ENCODE data around the gene FSTL4.

Gene FSTL4

DNA sequence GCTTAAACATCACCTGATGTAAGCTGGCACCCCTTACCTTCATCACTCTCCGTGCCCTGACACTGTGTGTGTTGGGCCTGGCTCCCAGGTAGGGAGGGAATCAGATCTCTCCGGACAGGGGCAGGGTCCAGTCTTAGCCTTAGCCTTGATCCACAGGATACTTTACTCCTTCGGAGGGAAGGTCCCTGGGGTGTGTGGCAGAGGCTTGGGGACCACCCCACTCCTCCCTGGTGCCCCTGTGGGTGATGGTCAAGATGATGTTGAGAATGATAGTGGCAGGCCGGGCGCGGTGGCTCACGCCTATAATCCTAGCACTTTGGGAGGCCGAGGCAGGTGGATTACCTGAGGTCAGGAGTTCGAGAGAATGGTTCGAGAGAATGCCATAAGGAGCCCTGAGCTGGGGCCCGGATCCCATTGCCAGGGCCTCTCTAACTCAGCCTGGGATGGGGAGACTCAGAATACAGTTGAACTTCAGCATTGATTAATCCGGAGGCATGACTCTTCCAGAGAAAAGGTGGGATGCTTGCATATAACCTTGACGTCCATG, 291.0 kb downstream of the FSTL4 start:
- DNase-seq (ENCODE audit: low spot score), result no peak

DNA sequence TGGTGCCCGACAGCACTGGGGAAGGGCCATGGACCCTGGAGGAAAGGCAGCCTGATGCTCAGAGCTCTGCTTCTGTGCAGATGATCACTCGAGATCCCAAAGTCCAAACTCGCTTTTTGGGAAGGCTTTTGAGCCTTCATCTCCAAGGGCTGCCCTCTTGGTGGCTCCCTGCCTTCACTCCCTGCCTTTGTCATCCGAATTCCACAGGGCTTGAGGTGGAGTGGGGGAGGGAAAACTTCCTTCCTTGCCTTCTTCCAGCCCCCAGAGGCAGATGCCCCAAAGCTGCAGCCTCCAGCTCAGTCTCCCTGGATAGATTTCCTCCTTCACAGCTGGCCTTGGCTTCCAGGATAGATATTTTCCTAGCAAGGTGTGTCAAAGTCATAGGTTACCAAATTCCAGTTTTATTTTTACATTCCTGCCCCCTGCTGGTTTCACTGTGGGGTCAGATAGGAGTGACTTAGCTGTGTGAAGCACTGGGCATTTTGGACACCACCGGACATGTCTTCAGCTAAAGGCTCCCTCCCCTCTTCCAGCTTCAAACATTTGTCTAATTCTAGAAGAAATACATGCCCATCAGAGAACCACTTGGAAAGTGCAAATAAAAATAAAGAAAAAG, 292.3 kb downstream of the FSTL4 start:
- DNase-seq (ENCODE audit: low spot score), result no peak

DNA sequence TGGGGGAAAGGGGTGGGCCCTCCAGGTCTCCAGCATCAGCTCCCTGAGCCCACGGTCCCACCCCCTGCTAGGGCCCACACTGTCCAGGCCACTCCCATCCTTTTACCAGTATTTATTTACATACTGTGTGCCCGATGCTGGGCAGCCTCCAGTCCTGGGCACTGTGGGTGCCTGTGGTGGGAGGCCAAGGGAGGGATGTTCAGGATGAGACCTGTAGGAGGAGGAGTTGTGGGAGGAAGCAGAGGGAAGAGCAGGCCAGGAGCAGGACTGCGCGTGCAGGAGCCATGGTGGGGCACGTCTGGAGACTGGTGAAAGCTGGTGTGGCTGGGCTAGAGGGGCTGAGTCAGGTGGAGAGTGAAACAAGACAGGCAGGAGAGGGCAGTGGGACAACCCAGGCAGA, 293.1 kb downstream of the FSTL4 start:
- no peak for DNase-seq (ENCODE audit: low spot score)

DNA sequence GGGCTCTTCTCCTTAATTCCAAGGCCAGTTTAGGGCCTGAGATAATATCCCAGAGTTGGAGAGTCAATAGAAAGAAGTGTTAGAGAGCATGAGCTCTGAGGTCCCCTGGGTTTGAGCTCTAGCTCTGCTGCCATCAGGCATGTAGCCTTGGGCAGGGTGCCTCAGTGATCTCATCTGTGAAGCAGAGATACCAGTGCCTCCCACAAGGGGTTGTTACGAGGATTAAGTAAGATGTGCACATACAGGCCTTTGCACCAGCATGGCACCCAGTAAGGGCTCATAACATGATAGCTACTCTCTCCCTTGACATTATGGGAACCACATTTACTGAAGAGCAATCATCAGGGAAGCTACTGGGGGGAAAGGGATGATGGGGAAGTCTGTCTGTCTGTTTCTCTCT, 294.8 kb downstream of the FSTL4 start:
- DNase-seq (ENCODE audit: low spot score), result no peak

DNA sequence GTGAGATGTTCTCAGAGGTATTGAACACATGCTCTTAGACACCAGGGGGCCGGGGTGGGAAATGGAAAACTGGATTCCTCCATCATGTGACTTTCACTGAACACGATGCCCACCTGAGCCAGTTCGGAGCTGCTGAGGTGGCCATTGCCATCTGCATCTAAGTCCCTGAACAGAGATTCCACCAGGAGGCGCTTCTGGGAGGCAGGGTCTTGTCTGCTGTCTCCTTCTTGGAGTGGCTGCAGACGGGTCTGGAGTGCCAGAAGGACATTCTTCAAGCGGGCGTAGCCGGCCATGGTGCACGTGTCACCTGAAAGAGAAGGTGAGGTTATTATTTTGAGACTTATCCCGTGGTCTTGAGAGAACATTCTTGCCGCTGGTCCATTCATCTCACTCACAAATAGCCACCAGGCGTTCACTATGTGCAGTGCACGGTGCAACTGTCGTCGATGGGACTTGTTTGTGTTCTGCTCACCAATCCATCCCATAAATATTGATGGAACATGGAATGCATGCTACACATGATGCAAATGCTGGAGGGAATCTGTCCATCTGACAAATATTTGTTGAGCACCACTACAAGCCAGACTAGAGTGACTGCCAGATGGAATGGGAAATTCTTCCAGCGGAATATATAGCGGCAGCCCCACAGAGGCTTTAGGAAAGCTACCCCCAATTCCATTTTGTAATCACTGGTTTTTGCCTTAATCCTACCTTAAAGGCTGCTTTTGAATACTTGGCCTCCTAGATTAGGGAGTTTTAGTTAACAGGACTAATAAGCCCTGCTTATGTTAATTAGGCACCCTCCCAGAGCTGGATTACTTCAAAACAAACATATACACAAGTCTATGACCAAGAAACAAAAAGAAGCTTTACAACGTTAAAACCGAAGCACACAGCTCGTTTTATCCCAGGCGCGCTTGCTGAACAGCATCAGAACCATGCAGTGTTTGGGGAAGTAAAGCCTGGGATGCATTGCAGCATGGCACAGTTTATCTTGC, 295.7 kb downstream of the FSTL4 start:
- peak; percentile 36 for DNase-seq (ENCODE audit: low spot score)

DNA sequence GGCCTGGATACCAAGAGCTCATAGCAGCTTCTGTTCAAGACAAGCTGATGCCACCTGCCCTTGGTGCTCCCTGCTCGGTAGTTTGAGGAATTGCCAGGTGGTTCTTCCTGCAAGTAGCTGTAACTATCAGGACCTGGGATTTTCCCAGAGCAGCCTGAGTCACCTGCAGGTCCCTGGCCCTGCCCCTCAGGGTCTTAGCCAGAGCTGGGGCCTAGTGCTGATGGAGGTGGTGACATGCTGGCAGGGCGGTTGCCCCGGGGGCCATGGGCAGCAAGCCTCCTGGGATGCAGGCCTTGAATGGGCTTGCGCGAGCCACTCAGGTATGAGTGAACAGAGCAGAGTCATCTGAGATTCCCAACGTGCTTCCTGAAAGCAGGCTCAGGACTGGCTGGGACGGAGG, 298.3 kb downstream of the FSTL4 start:
- DNase-seq (ENCODE audit: low spot score), result no peak

DNA sequence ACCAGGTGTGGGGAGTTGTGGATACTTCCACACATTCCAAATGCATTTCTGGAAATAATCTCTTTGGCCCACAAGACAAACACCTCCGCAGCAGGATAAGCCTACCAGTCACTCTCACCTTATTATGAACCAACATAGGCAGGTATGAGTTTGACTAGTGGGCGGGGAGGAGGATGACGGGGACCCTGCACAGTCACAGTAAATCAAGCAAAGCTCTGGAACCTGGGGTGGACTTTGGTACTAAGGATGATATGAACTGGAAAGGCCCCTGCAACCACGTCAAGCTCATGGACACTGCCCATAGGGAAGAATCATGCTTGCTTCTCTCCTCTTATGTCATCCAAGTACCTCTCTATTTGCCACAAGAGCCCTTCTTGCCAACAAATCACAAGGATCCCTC, 301.2 kb downstream of the FSTL4 start:
- DNase-seq (ENCODE audit: low spot score), result no peak

DNA sequence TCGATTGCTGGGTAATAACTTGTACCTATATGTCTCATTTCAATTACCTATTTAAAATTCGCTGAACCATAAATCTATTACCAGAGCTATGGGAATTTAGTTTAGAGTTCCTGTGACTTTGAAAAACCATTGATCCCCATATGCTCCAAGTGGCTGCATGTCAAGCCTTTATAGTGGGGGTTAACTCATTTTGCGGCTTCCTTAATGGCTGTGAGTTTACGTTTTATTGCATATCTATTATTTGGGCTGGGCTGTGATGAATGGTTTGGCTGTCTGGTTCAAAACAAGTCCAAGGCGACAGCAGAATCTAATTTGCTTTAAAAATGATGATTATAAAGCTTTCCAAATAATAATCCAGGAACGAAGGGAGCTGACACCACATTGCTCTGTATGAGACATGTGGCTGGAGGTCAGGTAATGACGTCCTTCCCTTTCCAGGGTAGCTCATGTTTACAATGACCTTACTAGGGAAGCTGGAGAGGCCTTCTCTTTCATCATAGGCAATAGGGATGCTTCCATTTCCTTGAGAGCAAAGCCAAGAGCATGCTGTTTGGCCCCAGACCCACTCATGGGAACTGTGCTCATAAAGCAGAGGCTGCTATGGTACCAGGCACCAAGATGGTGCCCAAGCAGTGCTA, 302.2 kb downstream of the FSTL4 start:
- DNase-seq (ENCODE audit: low spot score), result no peak

DNA sequence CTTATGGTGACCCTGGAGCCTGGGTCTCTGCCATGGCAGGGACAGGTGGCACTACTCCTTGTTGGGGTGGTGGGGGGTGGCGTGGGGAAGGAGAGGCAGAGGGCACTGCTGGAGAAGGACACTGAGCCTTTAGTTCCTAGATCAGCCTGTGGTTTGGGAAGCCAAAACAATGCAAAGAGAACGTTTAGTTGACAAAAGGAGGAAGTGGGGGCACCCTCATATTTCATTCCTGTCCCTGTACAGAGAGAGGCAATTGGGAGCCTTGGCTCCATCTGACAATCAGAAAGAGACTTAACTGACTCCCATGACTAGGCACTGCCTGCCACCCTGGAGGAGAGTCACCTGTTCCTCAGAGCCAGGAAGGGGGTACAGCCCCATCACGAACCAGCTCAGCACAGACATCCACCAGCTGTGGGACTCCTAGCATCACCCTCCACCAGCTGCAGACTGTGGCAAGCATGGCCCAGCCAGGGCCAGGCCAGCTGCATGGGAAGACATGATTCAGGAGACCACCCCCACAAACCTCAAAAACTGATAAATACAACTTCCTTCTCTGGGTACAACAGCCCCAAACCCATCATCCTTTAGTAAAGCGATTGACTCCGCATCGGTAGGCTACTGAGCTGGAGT, 303.1 kb downstream of the FSTL4 start:
- DNase-seq (ENCODE audit: low spot score), result no peak

DNA sequence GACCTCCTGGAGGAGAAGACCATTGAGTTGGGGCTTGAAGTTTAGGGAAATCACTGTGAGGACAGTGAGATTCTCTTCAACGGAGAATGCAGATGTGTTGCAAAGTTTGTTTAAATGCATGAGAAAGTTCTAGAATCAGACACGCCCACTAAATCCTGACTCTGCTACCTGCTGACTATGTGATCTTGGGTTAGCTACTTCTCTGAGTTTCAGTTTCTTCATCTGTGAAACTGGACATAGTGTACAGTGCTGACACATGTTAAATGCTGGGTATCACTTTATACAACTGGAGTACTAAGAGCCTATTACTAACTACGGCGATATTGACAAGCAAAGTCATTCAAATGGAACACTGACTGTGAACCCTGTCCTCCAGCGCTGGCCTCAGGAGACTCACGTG, 305.1 kb downstream of the FSTL4 start:
- no peak for DNase-seq (ENCODE audit: low spot score)

DNA sequence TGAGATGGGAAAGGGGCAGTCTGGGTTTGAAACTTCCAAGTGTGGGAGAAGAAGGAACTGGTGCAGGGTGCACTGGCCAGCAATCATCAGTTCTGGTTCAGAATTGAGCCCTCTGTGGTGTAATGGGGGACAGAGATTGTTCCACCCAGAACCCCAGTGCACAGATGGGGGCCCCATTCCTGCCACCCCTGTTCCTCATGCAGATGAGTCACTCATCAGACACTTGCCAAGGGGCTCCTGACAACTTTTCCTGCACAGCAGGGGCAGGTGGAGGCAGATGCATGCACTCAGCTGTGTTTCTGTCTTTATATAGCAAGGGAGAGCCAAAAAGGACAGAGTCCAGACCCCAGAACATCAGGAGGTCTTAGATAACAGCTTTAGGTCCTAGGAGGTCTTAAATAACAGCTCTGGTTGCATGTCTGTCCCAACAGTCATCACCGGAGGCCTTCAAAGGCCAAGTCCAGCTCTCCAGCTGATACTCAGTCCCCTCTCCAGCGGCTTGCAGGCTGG, 307.6 kb downstream of the FSTL4 start:
- no peak for DNase-seq (ENCODE audit: low spot score)

DNA sequence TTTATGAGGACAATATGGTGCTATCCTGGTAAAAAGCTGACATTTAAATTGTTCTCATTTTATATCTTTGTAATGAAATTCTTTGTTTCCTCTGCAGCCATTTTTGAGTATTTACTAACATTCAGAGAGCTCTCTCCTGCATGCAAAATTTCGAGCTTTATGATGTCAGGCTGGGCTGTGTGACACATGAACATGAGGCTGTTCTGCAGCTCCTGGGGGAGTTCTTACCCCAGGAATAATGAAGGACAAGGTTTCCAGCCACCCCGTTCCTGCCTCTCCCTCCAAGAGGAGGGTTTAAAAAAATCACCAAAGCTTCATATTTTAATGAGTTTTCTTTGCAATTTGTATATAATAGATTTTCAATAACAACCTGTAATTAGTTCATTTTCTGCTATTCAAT, 308.2 kb downstream of the FSTL4 start:
- DNase-seq (ENCODE audit: low spot score), result no peak

DNA sequence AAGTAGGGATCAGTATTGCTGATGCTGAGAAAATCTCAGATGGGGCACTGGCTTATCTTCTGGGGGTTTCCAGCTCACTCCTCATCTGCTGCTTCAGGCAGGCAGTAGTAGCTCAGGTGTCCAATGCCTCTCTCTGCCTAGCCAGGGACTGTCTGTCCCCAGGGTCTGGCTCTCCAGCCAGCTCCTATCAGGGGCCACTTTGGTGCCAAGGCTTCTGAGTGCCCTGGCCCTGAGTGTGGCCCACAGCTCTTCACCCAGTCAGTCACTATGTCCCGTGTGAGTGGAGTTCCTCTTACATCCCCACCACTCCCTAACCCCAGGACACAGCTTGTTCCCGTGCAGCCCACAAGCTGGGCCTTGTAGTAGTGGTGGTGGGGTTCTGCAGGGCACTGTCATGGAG, 309.0 kb downstream of the FSTL4 start:
- no peak for DNase-seq (ENCODE audit: low spot score)

DNA sequence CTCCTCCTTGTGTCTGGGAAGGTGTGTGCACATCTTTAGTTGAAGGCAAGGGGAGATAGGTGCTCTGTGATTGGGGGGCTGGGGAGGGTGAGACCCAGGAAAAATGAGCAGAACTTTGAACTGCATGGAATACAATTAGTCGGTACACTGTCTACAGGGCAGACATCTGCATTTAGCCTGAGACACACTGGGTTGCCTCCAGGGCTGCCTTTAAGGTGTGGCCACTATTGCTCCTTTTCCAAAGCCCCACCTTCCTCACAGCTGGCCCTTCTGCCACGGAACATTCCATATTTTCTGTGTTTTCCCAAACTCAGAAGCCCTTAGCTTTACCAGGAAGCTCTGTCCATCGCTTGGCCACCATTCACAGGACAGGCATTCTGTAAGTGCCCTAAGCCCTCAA, 312.6 kb downstream of the FSTL4 start:
- no peak for DNase-seq (ENCODE audit: low spot score)

DNA sequence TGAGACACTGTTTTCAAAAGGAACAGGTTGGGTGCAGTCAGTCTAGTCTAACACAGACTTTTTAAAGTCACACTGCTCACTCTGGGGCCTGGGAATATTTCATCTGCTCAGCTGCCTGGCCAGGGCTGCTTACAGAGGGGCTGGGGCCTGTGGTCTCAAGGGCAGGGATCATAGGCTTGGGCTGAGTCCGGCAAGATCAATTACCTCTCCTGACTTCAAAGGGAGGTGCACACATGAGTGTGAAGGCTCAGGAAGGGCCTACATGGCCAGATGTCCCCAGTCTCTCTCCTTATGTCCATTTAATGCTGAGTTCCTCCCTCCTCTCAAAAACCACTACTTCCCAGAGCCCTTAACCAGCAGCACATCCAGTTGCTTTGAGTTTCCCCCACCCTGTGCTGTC, 313.3 kb downstream of the FSTL4 start:
- DNase-seq (ENCODE audit: low spot score), result no peak

DNA sequence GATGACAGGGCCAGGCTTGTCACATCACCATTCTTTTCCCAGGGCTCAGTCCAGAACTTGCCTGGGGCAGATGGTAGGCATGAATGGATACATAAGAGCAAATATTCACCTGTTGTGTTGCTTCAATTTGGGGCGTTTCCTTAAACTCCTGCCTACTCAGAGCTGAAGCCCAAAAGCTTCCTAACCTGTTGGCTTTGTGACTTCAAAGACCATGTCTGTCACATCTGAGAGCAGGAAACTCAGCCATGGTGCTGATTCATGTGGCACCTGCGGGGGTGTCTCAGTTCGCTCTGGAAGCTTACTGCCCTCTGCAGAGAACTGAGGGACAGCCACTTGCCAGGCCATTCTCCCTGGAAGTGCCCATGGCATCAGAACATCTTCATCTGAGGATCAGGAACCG, 313.9 kb downstream of the FSTL4 start:
- no peak for DNase-seq (ENCODE audit: low spot score)

DNA sequence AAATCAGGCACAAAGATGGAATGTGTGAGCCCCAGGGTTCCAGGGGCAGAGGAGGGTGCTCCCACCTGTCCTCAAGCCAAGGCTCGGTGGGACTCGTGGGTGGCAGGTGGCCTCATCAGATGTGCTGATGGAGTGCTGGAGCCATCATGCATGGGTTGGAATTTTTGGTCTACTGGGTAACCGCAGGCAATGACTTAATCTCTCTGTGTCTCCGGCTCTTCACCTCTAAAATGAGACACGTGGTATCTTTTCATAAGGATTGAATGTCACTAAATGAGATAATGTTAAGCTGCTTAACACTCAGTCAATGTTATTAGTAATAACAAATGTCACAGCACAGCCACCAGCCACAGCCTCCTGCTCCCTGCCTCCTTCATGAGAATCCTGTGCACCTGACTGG, 315.0 kb downstream of the FSTL4 start:
- peak; percentile 62 for DNase-seq (ENCODE audit: low spot score)

DNA sequence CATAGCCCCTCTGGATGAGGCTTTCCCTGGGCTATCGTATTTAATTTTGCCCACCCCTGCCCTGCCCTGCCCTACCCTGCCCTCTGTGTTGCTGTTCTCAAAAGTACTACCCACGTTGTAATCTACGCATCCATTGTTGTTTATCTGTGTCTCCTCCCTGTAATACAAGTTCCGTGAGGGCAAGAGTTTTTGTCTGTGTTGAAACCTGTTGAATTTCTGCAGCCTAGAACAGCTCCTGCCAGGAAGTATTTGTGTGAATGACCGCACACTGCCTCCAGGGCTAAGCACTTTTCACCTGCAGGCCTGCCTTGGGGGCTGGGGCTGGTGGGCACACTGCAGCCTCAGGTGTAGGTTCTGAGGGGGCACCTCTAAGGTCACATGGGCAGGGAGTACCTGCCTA, 315.7 kb downstream of the FSTL4 start:
- DNase-seq (ENCODE audit: low spot score), result no peak

DNA sequence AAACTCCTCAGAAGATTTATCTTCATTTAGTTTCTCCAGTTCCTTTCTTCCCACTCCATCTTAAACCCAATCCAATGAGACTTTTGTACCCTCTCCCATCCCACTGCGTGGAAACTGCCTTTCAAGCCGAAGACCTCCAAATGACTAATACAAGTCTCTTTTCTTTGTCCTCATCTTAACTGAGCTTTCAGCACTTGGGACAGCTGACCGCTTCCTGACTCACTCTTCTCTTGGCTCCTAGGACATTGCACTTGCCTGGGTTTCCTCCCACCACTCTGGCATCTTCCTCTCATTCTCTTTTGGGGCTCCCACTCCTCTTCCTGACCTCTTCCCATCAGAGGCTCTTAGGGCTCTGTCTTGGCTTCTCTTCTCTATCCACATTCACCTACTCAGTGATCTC, 316.8 kb downstream of the FSTL4 start:
- DNase-seq (ENCODE audit: low spot score), result no peak

DNA sequence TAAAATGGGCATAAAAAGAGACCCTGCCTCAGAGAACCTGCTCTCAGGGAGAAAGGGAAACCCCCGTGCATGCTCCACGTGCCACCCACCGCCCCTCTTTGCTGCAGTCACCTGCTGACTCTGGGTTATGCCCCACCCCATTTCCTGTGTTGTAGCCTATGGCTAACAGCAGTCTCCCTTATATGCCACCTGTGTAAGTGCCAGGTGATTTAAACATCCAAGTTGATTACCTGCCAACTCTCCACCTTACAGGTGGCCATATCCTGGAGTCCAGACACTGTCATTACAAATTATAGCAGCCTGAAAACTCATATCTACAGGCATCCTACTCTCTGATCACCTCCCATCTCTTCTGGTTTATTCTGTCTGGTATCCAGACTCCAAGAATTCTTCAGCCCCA, 318.0 kb downstream of the FSTL4 start:
- DNase-seq (ENCODE audit: low spot score), result no peak

DNA sequence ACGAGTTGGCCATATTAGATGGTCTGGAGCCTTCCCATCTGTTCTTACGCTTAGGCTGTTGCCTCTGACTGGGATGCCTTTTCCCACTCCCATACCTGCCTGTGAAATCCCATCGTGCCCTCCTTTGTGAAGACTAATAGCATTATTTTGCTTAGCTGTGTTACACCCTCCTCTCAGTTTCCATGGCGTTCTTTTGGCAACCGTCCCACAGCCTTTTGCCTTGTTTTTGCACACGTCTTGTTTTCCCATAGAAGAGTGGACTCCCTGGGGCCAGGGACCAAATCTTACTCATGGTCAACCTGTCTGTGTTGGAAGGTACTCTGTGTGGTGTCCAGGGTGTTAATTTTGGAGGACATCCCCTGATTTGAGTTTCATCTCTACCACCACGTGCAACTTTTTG, 318.4 kb downstream of the FSTL4 start:
- no peak for DNase-seq (ENCODE audit: low spot score)

DNA sequence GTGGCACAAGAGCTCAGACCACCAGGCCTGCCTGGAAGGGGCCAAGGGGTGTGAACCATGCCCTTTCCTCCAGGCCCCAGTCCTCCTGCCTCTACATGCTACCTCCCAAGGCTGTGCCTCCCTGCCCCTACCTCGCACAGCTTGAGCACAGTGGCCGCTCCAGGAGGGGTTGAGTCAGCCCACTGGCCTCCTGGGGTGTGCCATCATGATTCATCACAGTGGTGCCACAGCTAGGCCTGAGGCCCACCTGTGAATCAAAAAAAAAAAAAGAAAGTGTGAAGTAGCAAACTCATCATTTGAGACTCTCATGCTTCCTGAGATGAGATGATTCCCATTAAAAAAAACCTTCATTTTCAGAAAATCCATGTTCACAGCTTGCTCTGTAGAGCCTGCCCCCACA, 320.0 kb downstream of the FSTL4 start:
- DNase-seq (ENCODE audit: low spot score), result no peak
